ENCODE results near the gene FZR1.

DNA sequence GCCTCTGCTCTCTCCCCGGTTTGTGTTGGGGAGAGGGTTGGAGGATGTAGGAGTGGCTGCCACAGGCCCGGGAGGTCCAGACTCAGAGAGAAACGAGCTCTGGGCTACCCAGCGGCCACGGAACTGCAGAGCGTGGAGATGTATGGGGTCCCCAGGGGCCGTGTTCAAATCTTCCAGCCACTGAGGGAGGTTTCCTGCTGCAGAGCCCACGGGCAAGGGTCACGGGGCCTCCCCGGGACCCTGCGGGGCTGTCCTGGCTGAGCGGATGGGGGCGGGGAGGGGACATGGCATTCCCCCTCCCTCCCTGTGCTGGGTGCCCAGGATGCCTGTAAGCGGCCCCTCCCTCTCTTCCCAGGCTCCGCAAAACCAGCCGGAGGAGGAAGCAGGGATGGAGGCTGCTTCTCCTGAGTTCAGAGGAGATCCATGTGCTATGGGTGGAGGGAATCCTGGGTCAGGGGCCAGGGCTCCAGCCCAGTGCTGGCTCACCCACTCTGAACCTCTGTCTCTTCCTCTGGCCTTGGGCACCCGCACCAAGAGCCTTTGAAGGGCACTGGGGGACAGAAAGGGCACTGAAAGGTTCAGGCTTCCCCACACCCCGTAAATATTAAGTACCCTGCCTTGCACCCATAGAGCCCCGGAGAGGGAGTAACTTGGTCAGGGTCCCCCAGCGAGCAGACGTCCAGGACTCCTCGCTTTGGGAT is 48.4 kb upstream of the FZR1 start:
- TF ChIP-seq EZH2 (IDR thresholded peaks at IDR 0.05; ENCODE audit: low read depth) (no peak), CTCF (conservative IDR thresholded peaks at IDR 0.05) (no peak)
